ENCODE data around the gene UNC80.
"Not testable (repeated sequence)": the region's sequence is repeated elsewhere in the genome, so short reads cannot be mapped to it uniquely, and the experiment has no call there.

Gene UNC80, protein sequence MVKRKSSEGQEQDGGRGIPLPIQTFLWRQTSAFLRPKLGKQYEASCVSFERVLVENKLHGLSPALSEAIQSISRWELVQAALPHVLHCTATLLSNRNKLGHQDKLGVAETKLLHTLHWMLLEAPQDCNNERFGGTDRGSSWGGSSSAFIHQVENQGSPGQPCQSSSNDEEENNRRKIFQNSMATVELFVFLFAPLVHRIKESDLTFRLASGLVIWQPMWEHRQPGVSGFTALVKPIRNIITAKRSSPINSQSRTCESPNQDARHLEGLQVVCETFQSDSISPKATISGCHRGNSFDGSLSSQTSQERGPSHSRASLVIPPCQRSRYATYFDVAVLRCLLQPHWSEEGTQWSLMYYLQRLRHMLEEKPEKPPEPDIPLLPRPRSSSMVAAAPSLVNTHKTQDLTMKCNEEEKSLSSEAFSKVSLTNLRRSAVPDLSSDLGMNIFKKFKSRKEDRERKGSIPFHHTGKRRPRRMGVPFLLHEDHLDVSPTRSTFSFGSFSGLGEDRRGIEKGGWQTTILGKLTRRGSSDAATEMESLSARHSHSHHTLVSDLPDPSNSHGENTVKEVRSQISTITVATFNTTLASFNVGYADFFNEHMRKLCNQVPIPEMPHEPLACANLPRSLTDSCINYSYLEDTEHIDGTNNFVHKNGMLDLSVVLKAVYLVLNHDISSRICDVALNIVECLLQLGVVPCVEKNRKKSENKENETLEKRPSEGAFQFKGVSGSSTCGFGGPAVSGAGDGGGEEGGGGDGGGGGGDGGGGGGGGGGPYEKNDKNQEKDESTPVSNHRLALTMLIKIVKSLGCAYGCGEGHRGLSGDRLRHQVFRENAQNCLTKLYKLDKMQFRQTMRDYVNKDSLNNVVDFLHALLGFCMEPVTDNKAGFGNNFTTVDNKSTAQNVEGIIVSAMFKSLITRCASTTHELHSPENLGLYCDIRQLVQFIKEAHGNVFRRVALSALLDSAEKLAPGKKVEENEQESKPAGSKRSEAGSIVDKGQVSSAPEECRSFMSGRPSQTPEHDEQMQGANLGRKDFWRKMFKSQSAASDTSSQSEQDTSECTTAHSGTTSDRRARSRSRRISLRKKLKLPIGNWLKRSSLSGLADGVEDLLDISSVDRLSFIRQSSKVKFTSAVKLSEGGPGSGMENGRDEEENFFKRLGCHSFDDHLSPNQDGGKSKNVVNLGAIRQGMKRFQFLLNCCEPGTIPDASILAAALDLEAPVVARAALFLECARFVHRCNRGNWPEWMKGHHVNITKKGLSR (N-terminal part only)

DNA sequence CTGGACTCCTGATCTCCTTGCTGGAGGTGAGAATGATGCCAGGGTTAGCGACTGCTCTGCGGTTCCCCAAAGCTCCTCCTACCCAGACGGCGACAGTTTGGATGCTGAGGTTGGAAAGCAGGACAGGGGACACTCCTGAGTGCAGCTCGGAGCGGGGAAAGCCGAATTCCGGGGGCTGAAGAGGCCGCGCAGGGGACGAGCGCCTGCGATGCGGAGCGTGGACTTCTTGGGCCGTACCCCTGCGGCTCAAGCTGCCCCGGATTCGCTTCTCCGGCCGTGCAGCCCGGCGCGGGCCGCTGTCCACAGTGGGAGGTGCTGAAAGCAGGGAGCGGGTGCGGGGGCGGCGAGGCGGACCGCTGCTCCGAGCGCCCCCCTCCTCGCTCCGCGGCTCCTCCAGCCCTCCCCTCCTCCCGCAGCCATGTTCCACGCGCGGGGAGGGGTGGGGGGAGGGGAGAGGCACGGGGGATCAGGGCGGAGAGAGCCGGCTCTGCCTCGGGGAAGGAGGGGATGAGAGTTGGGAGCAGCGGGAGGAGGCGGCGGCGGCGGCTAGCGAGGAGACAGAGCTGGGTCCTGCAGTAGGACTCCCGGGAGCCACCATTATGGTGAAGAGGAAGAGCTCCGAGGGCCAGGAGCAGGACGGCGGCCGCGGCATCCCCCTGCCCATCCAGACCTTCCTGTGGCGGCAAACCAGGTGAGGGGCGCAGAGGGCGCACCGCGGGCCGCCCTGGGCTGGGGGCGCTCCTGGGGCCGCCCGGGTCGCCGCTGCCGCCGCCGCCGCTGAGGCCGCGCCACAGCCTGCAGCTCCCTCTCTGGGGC is at the start of gene UNC80:
Gene UNC80 (plus strand): TSS at position 359 of the 816 bp plus-strand sequence. CDS start 241 bp downstream, at position 600.
- no peak for DNase-seq

DNA sequence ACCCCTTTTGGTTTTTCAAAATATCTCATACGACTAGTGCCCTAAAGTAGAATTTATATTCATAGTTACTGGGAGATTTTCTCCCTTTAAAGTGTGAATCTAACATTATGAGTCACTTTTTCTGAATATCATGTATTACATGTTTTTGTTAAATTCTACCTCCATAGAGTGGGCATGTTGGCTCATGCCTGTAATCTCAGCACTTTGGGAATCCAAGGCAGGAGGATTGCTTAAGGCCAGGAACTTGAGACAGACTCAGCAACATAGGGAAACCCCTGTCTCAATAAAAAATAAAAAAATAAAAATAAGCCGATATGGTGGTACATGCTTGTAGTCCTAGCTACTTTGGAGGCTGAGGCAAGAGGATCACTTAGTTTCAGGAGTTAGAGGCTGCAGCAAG is 45.3 kb upstream of the UNC80 start:
- DNase-seq: no peak

DNA sequence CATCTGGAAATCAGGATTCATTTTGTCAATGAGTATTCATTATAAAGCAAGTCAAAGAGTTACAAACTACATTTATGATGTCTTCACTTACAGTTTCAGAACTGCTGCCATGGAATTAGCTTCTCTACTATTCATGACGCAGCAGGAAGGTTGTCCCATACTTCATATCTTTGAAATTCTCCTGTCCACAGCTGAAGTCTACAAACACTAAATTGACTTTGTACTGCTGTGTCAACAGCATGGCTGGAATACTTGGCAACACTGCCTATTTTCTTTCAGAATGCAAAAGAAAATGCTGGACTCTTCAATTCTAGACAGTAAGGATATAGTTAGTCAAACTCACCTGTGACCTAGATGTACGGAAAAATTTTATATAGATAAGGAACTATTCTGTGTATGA is 44.6 kb upstream of the UNC80 start:
- DNase-seq: no peak

DNA sequence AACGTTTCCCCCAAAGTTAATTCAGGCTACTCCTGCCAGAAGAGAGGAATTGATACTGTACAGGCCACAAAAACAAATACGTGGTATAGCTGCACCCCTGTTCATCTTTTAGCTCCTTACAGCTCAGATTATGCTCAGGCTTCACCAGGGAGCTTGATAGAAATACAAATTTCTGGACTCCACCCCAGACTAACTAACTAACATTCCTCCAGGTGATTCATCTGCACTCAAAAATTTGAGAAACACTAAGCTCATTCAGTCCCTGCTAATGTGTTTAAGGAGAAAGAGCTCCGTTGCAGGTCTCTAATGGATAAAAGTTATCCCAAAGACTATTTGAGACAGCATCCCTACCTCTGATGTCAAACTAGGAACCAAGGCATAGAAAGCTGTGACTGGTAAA is 36.8 kb upstream of the UNC80 start:
- DNase-seq: no peak

DNA sequence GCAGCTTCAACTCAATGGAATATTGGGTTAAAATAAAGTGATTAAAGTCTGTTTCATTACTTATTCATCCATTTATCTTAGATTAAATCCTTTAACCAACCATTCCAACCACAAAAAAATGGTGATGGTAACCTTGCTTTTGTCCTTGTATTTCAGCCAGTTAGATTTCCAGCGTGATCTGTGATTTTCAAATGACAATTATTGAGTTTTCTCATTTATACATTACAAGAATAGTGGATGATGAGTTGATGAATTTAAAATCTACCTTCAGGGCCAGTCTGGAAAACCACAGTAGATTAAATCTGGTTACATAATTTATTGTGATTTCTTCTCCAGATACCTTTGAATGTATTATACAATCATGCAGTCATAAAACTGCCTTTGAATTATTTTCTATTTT is 29.7 kb upstream of the UNC80 start:
- DNase-seq: no peak

DNA sequence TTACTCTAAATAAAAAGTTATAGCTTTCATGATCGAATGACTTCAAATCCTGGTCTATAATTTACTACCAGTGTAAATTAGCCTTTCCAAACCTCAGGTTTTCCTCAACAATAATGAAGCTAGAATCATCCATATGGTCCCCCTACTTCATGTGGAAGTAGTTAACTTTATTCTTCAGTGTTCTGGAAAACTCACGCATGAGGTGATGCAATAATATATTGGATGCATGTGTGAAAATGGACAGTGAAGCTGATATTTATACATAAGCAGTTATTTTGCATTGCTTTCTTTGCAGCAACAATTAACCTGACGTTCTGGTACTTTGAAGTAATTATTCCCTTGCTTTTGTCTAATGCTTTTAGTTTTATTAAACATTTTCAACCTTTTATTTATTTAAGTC is 18.6 kb upstream of the UNC80 start:
- DNase-seq: no peak

DNA sequence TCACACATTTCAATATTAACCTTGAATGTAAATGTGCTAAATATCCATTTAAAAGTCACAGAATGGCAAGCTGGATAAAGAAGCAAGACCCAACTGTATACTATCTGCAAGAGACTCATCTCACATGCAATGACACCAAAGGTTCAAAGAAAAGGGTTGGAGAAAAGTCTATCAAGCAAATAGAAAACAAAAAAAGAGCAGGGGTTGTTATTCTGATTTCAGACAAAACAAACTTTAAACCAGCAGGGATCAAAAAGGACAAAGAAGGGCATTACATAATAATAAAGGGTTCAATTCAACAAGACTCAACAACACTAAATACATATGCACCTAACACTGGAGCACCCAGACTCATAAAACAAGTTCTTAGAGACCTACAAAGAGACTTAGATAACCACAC is 14.5 kb upstream of the UNC80 start:
- no peak for DNase-seq

DNA sequence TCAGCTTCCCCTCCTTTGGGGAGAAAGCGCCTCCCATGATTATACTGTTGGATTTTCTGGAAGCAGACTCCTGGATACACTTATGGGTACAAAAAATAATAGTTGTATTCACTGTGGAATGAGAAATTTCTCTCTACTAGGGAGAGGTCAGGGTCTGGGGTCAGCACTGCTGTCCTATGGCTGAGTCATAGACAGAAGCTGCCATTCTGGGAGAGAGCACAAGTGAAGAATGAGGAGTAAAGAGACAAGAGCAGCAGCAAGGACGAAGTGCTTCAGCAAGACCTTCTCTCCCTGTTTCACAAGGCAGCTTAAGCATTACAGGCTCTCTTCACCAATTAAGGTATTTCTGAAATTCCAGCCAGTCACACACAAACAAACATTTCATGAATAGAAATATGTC is 10.1 kb upstream of the UNC80 start:
- no peak for DNase-seq

DNA sequence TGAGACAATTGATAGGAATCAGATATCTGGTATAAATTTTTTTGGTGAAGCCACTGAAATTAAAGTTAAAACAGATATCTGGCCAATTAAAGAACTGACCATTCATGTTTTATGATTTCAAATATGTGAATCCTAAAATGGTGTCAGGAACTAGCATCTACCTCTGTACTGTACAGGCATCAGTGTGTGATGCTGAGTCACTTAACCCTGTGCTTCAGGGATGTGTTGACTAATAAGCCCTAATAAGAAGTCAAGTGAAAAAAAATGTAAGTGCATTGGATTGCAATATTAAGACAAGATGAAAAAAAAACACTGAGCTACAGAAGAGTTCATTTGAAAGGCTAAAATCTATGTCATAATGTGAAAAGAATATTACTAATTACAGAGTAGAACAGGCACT is 9.1 kb upstream of the UNC80 start:
- no peak for DNase-seq

DNA sequence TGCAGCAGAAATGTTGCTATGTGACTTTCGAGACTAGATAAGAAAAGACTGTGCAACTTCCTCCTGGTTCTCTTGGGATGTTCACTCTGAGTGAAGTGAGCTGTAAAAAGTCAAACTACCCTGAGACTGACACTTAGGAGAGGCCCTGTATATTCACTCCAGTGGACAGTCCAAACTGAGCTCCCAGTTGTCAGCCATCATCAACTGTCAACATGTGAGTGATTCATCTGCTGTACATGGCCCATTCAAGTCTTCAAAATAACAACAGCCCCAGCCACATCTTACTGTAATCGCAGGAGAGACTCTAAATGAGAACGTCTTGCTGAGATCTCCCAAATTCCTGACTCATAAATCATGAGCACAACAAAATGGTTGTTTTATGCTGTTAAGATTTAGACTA is 8.5 kb upstream of the UNC80 start:
- DNase-seq: no peak

DNA sequence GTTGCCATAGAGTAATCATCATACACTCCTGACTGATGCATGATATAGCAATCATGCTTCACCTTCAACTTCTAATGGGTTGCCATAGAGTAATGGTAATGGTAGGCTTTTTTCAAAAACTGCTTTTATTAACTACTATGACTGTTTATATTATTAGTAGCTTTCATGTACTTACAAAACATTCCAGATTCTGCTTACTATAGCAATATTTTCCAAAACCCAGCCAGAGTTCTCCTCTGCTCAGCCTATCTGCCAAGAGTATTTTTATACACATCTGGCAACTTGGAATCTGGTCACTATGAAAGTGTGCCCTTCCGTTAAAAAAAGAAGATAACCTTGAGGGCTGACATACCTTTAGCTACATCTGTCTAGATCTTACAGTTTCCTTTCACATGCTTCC is 5.0 kb upstream of the UNC80 start:
- DNase-seq: no peak

DNA sequence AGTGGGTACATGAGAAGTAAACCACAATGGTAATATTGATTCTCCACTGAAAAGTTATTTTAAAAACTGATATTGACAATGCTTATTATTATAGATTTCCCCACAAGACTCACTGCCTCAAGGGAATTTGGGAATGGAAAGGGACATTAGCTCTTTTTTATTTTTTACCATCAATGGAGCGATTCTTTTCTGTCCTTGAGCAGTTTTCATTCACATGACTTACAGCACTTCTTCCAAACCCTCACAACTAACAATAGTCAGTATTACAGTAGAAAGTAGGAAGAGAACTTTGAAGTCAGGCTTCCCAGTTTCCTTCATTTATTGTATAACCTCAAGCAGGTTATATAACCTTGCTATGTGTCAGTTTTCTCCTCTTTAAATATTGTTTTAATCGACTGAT is 4.3 kb upstream of the UNC80 start:
- no peak for DNase-seq

DNA sequence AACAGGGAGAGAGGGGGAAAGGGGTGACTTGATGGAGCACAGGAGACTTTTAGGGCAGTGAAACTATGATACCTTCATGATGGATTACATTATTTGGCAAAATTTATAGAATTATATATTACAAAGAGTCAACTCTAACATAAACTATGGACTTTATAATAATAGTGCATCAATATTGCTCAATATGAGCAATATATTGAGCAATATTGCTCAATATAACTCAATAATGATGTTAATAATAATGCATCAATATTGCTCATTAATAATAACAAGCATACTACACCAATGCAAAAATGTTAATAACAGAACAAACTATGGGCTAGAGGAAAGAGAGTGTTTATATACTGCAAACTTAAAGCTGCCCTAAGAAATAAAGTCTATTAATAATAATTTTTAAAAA is 3.1 kb upstream of the UNC80 start:
- DNase-seq: no peak

DNA sequence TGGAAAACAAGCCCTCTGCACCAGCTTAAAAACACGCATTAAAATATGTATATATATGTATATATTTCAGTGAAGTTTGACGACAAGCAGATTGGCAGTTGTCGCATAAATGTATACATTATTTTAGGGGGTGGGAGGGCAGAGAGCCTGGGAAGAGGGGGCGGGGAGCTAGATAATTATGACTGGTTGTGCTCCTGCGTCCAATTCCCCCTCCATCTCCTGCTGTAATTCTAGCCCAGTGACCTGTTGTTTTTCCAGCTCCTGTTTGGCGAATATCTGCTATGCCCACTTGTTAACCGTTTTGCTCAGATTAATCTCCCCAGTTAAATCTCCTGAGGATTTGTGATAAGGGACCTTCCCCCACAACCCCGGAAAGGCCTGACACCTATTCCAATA is 656 bp downstream of the UNC80 start:
- no peak for DNase-seq

DNA sequence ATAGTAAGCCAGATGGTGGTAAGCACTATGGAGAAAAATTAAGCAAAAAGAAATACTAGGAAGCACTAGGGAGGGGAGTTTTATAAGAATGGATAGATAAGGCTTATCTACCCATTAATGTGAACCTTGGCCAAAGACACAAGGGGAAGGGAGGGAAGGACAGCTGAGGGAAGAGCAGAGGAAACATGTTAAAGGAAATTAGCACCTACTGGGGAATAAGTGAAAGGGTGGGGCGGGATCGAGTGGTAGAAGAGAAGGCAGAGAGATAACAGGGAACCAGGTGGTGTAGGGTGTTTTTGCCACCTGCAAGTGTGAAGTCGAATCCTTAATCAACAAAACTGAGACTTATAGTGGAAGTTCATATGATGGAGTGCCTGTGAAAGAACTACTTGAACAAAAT is 1.7 kb downstream of the UNC80 start:
- no peak for DNase-seq

DNA sequence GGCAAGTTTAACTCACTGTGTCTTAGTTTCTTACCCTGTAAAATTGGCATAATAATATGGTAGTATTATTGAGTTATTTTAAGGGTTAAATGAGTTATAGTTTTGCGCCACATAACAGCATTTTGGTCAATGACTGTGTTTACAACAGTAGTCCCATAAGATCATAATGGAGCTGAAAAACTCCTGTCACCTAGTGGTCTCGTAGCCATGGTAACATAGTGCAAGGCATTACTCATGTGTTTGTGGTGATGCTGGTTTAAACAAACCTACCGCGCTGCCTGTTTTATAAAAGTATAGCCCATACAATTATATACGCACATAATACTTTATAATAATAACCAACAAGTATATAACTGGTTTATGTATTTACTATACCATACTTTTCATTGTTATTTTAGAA is 15.8 kb downstream of the UNC80 start:
- no peak for DNase-seq

DNA sequence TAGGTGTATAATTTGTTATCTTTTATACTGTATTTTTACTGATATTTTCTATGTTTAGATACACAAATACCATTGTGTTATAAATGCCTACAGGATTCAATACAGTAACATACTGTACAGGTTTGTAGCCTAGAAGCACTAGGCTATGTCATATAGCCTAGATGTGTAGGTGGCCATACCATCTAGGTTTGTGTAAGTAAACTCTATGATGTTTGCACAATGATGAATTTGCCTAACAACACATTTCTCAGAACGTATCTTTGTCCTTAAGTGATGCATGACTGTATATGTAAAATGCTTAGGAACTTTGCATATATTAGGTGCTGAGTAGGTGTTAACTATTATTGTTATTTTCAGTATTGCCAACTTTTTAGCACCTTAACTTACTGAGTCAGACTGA is 17.3 kb downstream of the UNC80 start:
- no peak for DNase-seq

DNA sequence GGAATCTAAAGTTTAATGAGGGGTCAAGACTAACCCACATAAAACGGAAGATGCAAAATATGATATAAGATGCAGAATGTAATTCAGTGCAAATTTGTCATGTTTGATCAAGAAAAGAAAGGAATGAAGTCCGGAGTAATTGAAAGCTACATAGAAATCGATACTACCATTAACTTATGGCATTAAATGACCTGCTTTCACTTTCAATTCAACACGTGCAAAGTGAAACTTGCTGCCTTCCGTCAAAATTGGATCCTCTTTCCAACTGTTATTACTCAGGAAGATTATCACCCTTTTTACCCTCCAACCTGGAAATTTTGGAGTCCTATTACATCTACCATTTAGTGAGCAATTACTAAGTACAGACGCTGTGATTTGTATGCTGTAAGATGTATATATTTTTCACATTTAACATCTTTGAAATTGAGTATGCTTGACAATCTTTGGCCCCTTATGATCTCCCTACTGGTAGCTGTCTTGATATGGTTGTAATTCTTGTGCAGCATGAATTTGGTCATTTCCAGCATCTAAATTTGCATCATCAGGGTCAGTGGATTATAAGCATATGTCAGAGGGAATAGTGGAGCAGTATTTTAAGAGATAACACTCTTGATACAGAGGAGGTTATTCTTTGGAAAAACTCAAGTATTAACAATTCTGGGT is 18.6 kb downstream of the UNC80 start:
- no peak for DNase-seq

DNA sequence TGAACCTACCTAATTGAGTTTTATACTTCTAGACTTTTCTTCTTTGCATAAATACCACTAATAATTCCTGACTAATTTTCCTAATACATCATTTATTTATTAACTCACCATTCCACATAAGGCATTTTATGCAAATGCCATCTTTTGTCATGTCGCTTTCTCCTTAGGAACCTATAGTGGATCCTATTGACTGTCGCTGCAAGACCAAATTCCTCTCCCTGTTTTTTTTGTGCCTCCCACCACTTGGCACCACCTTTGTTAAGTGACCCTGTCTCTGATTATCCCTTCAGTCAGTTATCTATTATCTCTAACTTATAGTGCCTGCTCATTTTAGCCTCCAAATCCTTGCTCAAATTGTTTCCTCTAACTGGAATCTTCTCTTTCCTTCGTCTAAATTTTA is 19.5 kb downstream of the UNC80 start:
- DNase-seq: no peak

DNA sequence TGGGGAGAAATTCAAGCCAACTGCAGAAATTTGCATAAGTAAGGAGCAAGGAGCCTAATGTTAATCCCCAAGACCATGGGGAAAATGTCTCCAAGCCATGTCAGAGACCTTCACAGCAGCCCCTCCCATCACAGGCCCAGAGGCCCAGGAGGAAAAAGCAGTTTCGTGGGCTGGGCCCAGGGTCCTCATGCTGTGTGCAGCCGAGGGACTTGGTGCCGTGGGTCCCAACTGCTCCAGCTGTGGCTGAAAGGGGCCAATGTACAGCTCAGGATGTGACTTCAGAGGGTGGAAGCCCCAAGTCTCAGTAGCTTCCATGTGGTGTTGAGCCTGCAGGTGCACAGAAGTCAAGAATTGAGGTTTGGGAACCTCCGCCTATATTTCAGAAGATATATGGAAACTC is 23.8 kb downstream of the UNC80 start:
- not testable (repeated sequence) for DNase-seq

DNA sequence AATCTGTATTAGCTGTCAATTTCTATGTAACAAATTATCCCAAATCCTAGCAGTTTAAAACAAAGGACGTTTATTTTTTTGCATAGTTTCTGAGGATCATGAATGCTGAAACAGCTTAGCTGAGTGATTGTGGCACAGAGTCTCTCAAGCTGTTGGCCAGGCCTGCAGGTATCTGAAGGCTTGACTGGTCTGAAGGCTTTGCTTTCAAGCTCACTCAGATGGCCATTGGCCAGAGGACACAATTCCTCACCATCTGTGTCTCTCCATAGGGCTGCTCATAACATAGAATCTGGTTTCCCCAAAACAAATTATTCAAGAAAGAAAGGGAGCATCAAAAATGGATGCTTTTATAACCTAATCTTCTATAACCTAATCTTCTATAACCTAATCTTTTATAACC is 33.7 kb downstream of the UNC80 start:
- DNase-seq: no peak

DNA sequence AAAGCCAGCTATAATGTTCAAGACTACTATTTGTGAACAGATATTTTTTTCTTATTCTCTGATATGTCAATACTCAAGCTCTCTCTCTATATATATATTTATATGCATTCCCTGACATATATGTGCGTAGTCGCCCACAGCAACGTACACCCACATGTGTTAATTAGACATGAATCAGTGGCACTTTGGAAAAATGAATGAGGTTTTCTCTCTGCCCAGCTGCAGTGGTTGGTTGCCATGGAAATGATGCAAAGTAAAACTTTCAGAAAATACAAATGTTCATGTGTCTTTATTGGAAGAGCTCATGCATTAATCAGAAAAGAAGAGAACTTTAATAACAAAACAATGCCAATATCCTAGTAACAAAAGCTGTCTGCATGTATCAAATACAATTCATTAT is 34.7 kb downstream of the UNC80 start:
- DNase-seq: no peak

Measured in CD4-positive, alpha-beta T cell treated with Interleukin-17A for 4 hours (primary cell).